Skin epidermis (tissue), 12 donors: ENCODE measurements around the gene TDRD1.

Source experiments
- H3K27ac ChIP-seq, 21 experiments: fragments of 200-600 bp; sonication (generic) in 11 of 21; one replicate each; pipeline ENCODE4 v1.5.0; 2020; ENCODE audit warnings: mild to moderate bottlenecking in 3 of 21, inconsistent platforms in 2 of 21, moderate library complexity in 2 of 21
- H3K4me3 ChIP-seq, 7 experiments: fragments of 200-600 bp; sonication (generic) in 2 of 7; one replicate each; pipeline ENCODE4 v1.5.0; 2020; ENCODE audit warnings: inconsistent platforms in 2 of 7, mild to moderate bottlenecking in 2 of 7, moderate library complexity in 1 of 7

The TDRD1 gene

GRCh38 chr10:114281006-114281405, 101.9 kb downstream of the TDRD1 start:
- peak overlapping the region in 1 of 21 experiments; percentile 5 for H3K27ac ChIP-seq
- no peak overlapping the region for H3K4me3 ChIP-seq

GRCh38 chr10:114281461-114281860, 102.3 kb downstream of the TDRD1 start:
- no peak overlapping the region for H3K4me3 ChIP-seq
- H3K27ac ChIP-seq, result no peak overlapping the region
